DOHH2 (cell line): ENCODE data around the gene GART.

Source experiments
- EZH2phosphoT487 ChIP-seq: fragments of 200-600 bp; sonication (generic); IDR thresholded peaks from 2 replicates; pipeline ENCODE4 v1.6.1; 2017; ENCODE audit warnings: borderline replicate concordance, mild to moderate bottlenecking, antibody characterized with exemption, low read length, moderate library complexity, mixed read lengths
- TF ChIP-seq, protein P1 (sequence below): fragments of 200-600 bp; sonication (generic); IDR thresholded peaks from one replicate; pipeline ENCODE4 v1.5.1; 2014; ENCODE audit warnings: antibody characterized with exemption, mild to moderate bottlenecking, low read depth, low read length; ENCODE audit not compliant: poor library complexity, severe bottlenecking

GRCh38 chr21:33554236-33554981 lies 12.5 kb upstream of the GART start:
- TF ChIP-seq, protein P1, sequence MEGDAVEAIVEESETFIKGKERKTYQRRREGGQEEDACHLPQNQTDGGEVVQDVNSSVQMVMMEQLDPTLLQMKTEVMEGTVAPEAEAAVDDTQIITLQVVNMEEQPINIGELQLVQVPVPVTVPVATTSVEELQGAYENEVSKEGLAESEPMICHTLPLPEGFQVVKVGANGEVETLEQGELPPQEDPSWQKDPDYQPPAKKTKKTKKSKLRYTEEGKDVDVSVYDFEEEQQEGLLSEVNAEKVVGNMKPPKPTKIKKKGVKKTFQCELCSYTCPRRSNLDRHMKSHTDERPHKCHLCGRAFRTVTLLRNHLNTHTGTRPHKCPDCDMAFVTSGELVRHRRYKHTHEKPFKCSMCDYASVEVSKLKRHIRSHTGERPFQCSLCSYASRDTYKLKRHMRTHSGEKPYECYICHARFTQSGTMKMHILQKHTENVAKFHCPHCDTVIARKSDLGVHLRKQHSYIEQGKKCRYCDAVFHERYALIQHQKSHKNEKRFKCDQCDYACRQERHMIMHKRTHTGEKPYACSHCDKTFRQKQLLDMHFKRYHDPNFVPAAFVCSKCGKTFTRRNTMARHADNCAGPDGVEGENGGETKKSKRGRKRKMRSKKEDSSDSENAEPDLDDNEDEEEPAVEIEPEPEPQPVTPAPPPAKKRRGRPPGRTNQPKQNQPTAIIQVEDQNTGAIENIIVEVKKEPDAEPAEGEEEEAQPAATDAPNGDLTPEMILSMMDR = no peak
- TF ChIP-seq EZH2phosphoT487 = no peak
